Breast epithelium (tissue), 4 donors: ENCODE data around the gene WDR73. TPM values are rescaled to one million over a fixed set of nuclear protein-coding genes. Genes with fewer than 3 reads are reported as not detected.
A peak's percentile ranks its signal among the peaks of the same experiment; 100 is the strongest.

ENCODE experiments used
- DNase-seq, 2 donors: peaks; one replicate each; pipeline ENCODE4 v3.0.0-alpha.2; 2019; ENCODE audit warnings: low spot score in 2 of 2
- H3K27ac ChIP-seq, 2 donors: fragments of 200-600 bp; sonication (generic) in 1 of 2; one replicate each; pipeline ENCODE4 v1.5.1; 2016 to 2019; ENCODE audit warnings: mild to moderate bottlenecking in 1 of 2
- H3K27me3 ChIP-seq, 2 donors: fragments of 200-600 bp; sonication (generic) in 1 of 2; one replicate each; pipeline versions ENCODE4 v1.5.1 to v1.6.0; 2017 to 2019; ENCODE audit warnings: control low read depth in 1 of 2, mild to moderate bottlenecking in 1 of 2
- H3K36me3 ChIP-seq: fragments of 200-600 bp; one replicate; pipeline ENCODE4 v1.5.1; 2019
- H3K4me1 ChIP-seq, 2 donors: fragments of 200-600 bp; sonication (generic); one replicate each; pipeline ENCODE4 v1.5.1; 2016 to 2019; ENCODE audit warnings: control low read depth in 1 of 2
- H3K4me3 ChIP-seq, 3 donors: fragments of 200-600 bp; sonication (generic); 1 replicate in 2 of 3; 2 replicates in 1 of 3; pipeline ENCODE4 v1.5.1; 2016 to 2019; ENCODE audit warnings: mild to moderate bottlenecking in 3 of 3, moderate library complexity in 2 of 3
- H3K9me3 ChIP-seq, 2 donors: fragments of 200-600 bp; sonication (generic) in 1 of 2; one replicate each; pipeline ENCODE4 v1.5.1; 2016 to 2019; ENCODE audit warnings: control low read depth in 1 of 2
- POLR2A ChIP-seq: fragments of 450-650 bp; IDR thresholded peaks from one replicate; pipeline ENCODE4 v1.6.1; 2016; ENCODE audit warnings: antibody characterized with exemption, mild to moderate bottlenecking, moderate library complexity
- POLR2AphosphoS5 ChIP-seq, 3 donors: sonication (generic); formaldehyde crosslinking; IDR thresholded peaks; one replicate each; pipeline ENCODE4 v1.6.1; 2017; ENCODE audit warnings: antibody characterized with exemption in 3 of 3
- intact Hi-C: fragments of 100-400 bp; cut with DNase I; formaldehyde crosslinking; loops from one replicate; pipeline ENCODE4 v1.15.1; 2023; ENCODE audit warnings: low total_unique reads
- total RNA-seq, 3 donors: library from RNA; depleted of rRNA; stranded (reverse); fragments of >200 nt; gene quantifications; one replicate each; pipeline ENCODE4 v1.1.0, GENCODE V29; 2016
- TF ChIP-seq, protein P1 (sequence below), 3 donors: fragments of 450-650 bp; IDR thresholded peaks; one replicate each; pipeline ENCODE4 v1.5.1; 2016 to 2017; ENCODE audit warnings: antibody characterized with exemption in 3 of 3, mild to moderate bottlenecking in 3 of 3, moderate library complexity in 3 of 3

WDR73 gene
- total RNA-seq, 3 donors from 2014 or later, result 13.8 to 35.0 (median 30.8) TPM

DNA sequence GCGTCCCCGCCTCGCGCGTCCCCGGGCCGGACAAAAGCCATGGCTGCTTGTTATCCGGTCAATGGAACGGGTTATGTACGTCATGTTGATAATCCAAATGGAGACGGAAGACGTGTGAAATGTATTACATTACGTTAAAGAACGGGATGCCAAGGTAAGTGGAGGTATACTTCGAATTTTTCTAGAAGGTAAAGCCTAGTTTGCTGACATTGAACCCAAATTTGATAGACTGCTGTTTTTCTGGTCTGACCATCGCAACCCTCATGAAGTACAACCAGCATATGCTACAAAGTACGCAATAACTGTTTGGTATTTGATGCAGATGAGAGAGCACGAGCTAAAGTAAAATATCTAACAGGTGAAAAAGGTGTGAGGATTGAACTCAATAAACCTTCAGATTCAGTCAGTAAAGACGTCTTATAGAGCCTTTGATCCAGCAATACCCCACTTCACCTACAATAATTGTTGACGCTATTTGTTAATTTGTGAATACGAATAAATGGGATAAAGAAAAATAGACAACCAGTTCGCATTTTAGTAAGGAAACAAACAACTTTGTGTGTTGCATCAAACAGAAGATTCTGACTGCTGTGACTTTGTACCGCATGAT is 19.8 kb downstream of the WDR73 start:
- intact Hi-C loops, result loop anchor here (2.0 kb wide), 1 partner anchor 14 kb away; no protein-coding TSS in a partner anchor

DNA sequence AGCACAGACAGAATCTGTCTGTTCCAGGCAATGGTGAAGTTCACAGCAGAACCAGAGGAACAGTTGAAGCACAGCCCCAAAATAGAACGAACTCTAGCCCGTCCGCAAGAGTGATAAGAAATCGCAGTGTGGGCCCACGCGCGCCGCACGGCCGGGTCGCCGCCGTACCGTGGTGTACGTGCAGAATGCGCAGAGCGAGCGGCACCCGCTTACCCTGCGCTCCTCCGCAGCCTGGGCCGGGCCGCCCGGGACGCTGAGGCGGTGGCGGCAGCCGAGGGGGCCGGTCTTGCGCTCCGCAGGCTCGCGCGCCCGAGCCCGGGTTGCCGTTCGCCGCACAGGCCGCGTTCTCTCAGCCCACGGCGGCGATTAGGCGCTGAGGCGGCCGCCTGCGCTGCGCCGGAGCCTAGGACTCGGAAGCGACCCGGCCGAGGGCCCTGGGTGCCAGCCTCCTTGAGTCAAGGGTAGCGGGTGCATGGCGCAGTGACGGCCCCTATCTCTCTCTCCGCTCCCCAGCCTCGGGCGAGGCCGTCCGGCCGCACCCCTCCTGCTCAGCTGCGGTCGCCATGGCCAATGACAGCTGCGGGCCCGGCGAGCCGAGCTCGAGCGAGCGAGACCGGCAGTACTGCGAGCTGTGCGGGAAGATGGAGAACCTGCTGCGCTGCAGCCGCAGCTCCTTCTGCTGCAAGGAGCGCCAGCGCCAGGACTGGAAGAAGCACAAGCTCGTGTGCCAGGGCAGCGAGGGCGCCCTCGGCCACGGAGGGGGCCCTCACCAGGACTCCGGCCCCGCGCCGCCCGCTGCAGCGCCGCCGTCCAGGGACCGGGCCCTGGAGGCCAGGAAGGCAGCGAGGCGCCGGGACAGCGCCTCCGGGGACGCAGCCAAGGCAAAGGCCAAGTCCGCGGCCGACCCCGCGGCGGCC is 20.5 kb downstream of the WDR73 start:
- Histone ChIP-seq H3K27ac (peak overlapping the region; percentile 84 to 95), H3K27me3 (no peaks in the 10 kb centered on the region), H3K9me3 (no peaks in the 10 kb centered on the region), H3K36me3 (no peaks in the 10 kb centered on the region), H3K4me1 (peaks cover 11 to 14% of the 10 kb centered on the region in 2 donors), H3K4me3 (peak overlapping the region; percentile 58 to 77 (median 69))
- intact Hi-C loops, result loop anchor here (2.0 kb wide), 1 partner anchor 13 kb away; no protein-coding TSS in a partner anchor
- peak; percentile 51 to 70 for DNase-seq
- TF ChIP-seq, protein P1, sequence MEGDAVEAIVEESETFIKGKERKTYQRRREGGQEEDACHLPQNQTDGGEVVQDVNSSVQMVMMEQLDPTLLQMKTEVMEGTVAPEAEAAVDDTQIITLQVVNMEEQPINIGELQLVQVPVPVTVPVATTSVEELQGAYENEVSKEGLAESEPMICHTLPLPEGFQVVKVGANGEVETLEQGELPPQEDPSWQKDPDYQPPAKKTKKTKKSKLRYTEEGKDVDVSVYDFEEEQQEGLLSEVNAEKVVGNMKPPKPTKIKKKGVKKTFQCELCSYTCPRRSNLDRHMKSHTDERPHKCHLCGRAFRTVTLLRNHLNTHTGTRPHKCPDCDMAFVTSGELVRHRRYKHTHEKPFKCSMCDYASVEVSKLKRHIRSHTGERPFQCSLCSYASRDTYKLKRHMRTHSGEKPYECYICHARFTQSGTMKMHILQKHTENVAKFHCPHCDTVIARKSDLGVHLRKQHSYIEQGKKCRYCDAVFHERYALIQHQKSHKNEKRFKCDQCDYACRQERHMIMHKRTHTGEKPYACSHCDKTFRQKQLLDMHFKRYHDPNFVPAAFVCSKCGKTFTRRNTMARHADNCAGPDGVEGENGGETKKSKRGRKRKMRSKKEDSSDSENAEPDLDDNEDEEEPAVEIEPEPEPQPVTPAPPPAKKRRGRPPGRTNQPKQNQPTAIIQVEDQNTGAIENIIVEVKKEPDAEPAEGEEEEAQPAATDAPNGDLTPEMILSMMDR (IDR thresholded peaks at IDR 0.05), result no peak
- TF ChIP-seq POLR2A (no peak), POLR2AphosphoS5 (IDR thresholded peaks at IDR 0.05) (no peak)

More for the DNA sequence above, 19.8 kb downstream of the WDR73 start:
- Histone ChIP-seq H3K36me3 (no peaks in the 10 kb centered on the region), H3K4me1 (peaks cover 11 to 14% of the 10 kb centered on the region in 2 donors), H3K27me3 (no peaks in the 10 kb centered on the region), H3K4me3 (peak overlapping the region; percentile 58 to 77 (median 69)), H3K27ac (peak overlapping the region; percentile 84 to 95), H3K9me3 (no peaks in the 10 kb centered on the region)
- no peak for DNase-seq
- no peak for TF ChIP-seq POLR2A
- TF ChIP-seq, protein P1 (IDR thresholded peaks at IDR 0.05), result no peak
- TF ChIP-seq POLR2AphosphoS5 (IDR thresholded peaks at IDR 0.05), result no peak

DNA sequence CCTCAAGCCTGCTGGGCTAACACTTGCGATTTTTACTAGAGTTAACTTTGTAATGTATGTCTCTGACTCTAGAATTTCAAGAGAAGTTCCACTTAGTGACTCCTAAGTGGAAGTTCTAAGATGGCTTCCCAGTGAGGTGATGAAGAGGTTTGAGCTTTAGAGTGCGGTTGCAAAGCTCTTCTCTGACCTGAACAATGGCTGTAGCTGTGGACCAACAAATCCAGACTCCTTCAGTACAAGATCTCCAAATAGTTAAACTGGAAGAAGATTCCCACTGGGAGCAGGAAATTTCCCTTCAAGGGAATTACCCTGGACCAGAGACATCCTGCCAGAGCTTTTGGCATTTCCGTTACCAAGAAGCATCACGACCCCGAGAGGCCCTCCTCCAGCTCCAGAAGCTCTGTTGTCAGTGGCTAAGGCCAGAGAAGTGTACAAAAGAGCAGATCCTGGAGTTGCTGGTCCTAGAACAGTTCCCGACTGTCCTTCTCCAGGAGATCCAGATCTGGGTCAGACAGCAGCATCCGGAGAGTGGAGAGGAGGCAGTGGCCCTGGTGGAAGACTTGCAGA is 22.3 kb downstream of the WDR73 start:
- no peak for TF ChIP-seq POLR2AphosphoS5 (IDR thresholded peaks at IDR 0.05)
- TF ChIP-seq, protein P1 (IDR thresholded peaks at IDR 0.05), result no peak
- no peak for TF ChIP-seq POLR2A
- Histone ChIP-seq H3K4me1 (peaks cover 11 to 14% of the 10 kb centered on the region in 2 donors), H3K27me3 (no peaks in the 10 kb centered on the region), H3K27ac (peak overlapping the region; percentile 85 to 86), H3K4me3 (peak overlapping the region; percentile 59 to 77 (median 69)), H3K36me3 (no peaks in the 10 kb centered on the region), H3K9me3 (no peaks in the 10 kb centered on the region)
- intact Hi-C loops, result loop anchor here (1.0 kb wide), 1 partner anchor 21 kb away; no protein-coding TSS in a partner anchor
- DNase-seq, result no peak

- intact Hi-C loops, result no loop called here
- TF ChIP-seq POLR2A, result no peak
- no peak for TF ChIP-seq POLR2AphosphoS5 (IDR thresholded peaks at IDR 0.05)
- TF ChIP-seq, protein P1 (IDR thresholded peaks at IDR 0.05), result no peak
- H3K27ac ChIP-seq, result no peak overlapping the region
Observed at GRCh38 chr15:84629033-84629432, 25.1 kb downstream of the WDR73 start.

More at GRCh38 chr15:84629033-84629432, 25.1 kb downstream of the WDR73 start:
- Histone ChIP-seq H3K36me3 (no peaks in the 10 kb centered on the region), H3K4me3 (no peak overlapping the region), H3K4me1 (peaks cover 11 to 14% of the 10 kb centered on the region in 2 donors), H3K9me3 (no peaks in the 10 kb centered on the region), H3K27me3 (no peaks in the 10 kb centered on the region)
- no peak for DNase-seq
